CD4-positive, alpha-beta memory T cell (primary cell): ENCODE measurements around the gene PID1. TPM values are rescaled to one million over a fixed set of nuclear protein-coding genes. Genes with fewer than 3 reads are reported as not detected.

Source experiments
- CTCF ChIA-PET: fragments of 350-600 bp; sonication (Branson Sonifier 250); formaldehyde crosslinking; loops from one replicate; lab custom pipeline; 2021; ENCODE audit warnings: inconsistent platforms; ENCODE audit not compliant: partially characterized antibody; lab: Charles Lee
- POLR2A ChIA-PET: fragments of 350-600 bp; sonication (Branson Sonifier 250); formaldehyde crosslinking; loops from one replicate; lab custom pipeline; 2021; ENCODE audit not compliant: partially characterized antibody; lab: Charles Lee
- DNase-seq, 5 donors: peaks; one replicate each; pipeline versions ENCODE4 v3.0.0 to v3.0.0-alpha.2; 2020 to 2022; ENCODE audit warnings: mixed read lengths in 1 of 5
- H3K27ac ChIP-seq: one replicate; pipeline ENCODE4 v1.7.0; 2013; ENCODE audit warnings: low read depth, low read length
- H3K27me3 ChIP-seq: 2 replicates; pipeline ENCODE4 v1.7.0; 2013; ENCODE audit warnings: mild to moderate bottlenecking, low read length, moderate library complexity; ENCODE audit not compliant: insufficient read depth
- H3K36me3 ChIP-seq: 2 replicates; pipeline ENCODE4 v1.7.0; 2013; ENCODE audit warnings: mild to moderate bottlenecking, low read length, moderate library complexity; ENCODE audit not compliant: insufficient read depth
- H3K4me1 ChIP-seq: 2 replicates; pipeline ENCODE4 v1.7.0; 2013; ENCODE audit warnings: mild to moderate bottlenecking, low read length, moderate library complexity; ENCODE audit not compliant: insufficient read depth
- H3K4me3 ChIP-seq, 2 donors: one replicate each; pipeline ENCODE4 v1.7.0; 2013; ENCODE audit warnings: low read length in 2 of 2, mild to moderate bottlenecking in 1 of 2
- H3K9me3 ChIP-seq, 2 donors: one replicate each; pipeline ENCODE4 v1.7.0; 2013; ENCODE audit warnings: low read length in 2 of 2, control low read depth in 1 of 2; ENCODE audit not compliant: control insufficient read depth in 1 of 2
- H3K27ac Mint-ChIP-seq, 7 donors: one replicate each; pipeline ENCODE4 v1.8.0; 2020 to 2021; ENCODE audit warnings: mixed read lengths in 7 of 7, mild to moderate bottlenecking in 6 of 7, inconsistent platforms in 3 of 7, moderate library complexity in 3 of 7
- H3K27me3 Mint-ChIP-seq, 2 donors: one replicate each; pipeline ENCODE4 v1.8.0; 2020 to 2021; ENCODE audit warnings: mixed read lengths in 2 of 2
- H3K36me3 Mint-ChIP-seq, 2 donors: one replicate each; pipeline ENCODE4 v1.8.0; 2020 to 2021; ENCODE audit warnings: mixed read lengths in 2 of 2, inconsistent platforms in 1 of 2, mild to moderate bottlenecking in 1 of 2
- H3K4me1 Mint-ChIP-seq, 4 donors: one replicate each; pipeline ENCODE4 v1.8.0; 2020 to 2021; ENCODE audit warnings: mixed read lengths in 4 of 4, mild to moderate bottlenecking in 1 of 4
- H3K4me3 Mint-ChIP-seq, 8 donors: one replicate each; pipeline ENCODE4 v1.8.0; 2020 to 2021; ENCODE audit warnings: mixed read lengths in 8 of 8, mild to moderate bottlenecking in 7 of 8, moderate library complexity in 6 of 8, inconsistent platforms in 3 of 8
- H3K9me3 Mint-ChIP-seq, 8 donors: one replicate each; pipeline ENCODE4 v1.8.0; 2020 to 2021; ENCODE audit warnings: mixed read lengths in 8 of 8, mild to moderate bottlenecking in 5 of 8, inconsistent platforms in 3 of 8, moderate library complexity in 1 of 8
- intact Hi-C: fragments of 100-400 bp; cut with micrococcal nuclease; formaldehyde crosslinking; loops from one replicate; pipeline ENCODE4 v1.15.1; 2023
- polyA plus RNA-seq, 2 donors: library from polyadenylated mRNA; unstranded; fragments of 300-500 nt; fragmentation: Illumina TruSeq; gene quantifications; one replicate each; pipeline ENCODE4 v1.2.3, GENCODE V29; 2021
- total RNA-seq, 2 experiments: library from RNA; stranded (reverse); gene quantifications; one replicate each; pipeline ENCODE4 v1.2.3, GENCODE V29; 2021

The PID1 gene
- total and polyA plus RNA-seq, 4 experiments from 2014 or later, result 0.47 to 0.55 TPM; not detected in 2

DNA sequence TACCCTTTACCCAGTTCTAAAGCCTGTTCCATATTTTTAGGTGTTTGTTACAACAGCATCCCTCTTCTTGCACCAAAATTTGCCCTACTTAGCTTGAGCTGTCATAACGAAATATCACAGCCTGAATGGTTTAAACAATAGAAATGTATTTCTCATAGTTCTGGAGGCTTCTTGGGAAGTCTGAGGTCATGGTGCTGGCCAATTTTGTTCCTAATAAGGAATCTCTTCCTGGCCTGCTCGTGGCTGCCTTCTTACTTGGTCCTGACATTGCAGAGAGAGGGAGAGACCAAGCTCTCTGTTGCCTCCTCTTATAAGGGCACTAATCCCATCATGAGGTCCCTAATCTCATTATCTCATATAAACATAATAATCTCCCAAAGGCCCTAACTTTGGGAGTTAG, 267.8 kb downstream of the PID1 start:
- H3K27ac Mint-ChIP-seq, result no peak overlapping the region
- Histone ChIP-seq H3K4me3 (no peak overlapping the region), H3K27me3 (no peaks in the 10 kb centered on the region), H3K4me1 (no peaks in the 10 kb centered on the region), H3K9me3 (no peaks in the 10 kb centered on the region), H3K27ac (no peak overlapping the region), H3K36me3 (no peaks in the 10 kb centered on the region)
- H3K27me3 Mint-ChIP-seq, result no peaks in the 10 kb centered on the region
- intact Hi-C loops, result no loop called here
- POLR2A ChIA-PET, result no interaction called here
- no peaks in the 10 kb centered on the region for H3K36me3 Mint-ChIP-seq
- CTCF ChIA-PET, result no interaction called here
- H3K4me1 Mint-ChIP-seq, result no peaks in the 10 kb centered on the region
- DNase-seq, result no peak
- H3K9me3 Mint-ChIP-seq, result peaks cover 5 to 22% (median 8%) of the 10 kb centered on the region in 8 donors
- H3K4me3 Mint-ChIP-seq, result no peak overlapping the region

DNA sequence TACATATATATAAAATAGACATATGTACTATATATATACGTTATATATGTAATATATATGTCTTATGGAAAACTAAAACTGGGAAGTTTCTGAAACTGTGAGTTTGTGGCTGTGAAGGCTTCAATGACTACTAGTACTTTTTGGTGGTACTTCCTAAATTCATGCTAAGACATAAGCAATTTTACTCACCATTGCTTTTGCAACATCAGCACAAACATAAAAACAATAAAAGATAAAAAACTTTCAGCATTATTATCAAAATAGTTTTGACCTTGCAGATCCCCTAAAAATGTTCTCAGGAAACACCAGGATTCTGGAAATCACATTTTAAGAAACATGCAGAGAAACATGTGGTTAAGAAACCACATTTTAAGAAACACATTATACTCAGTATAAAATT, 269.9 kb downstream of the PID1 start:
- H3K4me1 ChIP-seq, result no peaks in the 10 kb centered on the region
- Mint-ChIP-seq H3K4me3 (no peak overlapping the region), H3K36me3 (no peaks in the 10 kb centered on the region), H3K4me1 (no peaks in the 10 kb centered on the region), H3K9me3 (peaks cover 5 to 24% (median 8%) of the 10 kb centered on the region in 8 donors), H3K27ac (no peak overlapping the region), H3K27me3 (peaks cover 0 to 1% of the 10 kb centered on the region in 2 donors)
- H3K36me3 ChIP-seq, result no peaks in the 10 kb centered on the region
- POLR2A ChIA-PET, result no interaction called here
- no peaks in the 10 kb centered on the region for H3K27me3 ChIP-seq
- H3K9me3 ChIP-seq, result no peaks in the 10 kb centered on the region
- H3K27ac ChIP-seq, result no peak overlapping the region
- CTCF ChIA-PET, result no interaction called here
- no peak overlapping the region for H3K4me3 ChIP-seq
- DNase-seq, result no peak
- intact Hi-C loops, result no loop called here

DNA sequence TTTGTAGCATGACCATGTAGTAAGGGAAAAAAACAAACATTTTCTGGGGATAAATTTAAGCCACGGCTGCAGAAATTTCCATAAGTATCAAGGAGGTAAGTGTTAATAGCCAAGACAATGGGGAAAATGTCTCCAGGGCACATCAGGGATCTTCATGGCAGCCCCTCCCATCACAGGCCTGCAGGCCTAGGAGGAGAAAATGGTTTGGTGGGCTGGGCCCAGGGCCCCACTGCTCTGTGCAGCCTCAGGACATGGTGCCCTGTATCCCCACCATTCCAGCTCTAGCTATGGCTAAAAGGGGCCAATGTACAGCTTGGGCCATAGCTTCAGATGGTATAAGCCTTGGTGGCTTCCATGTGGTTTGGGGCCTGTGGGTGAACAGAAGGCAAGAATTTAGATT, 271.8 kb downstream of the PID1 start:
- Mint-ChIP-seq H3K9me3 (peaks cover 5 to 24% (median 10%) of the 10 kb centered on the region in 8 donors), H3K27me3 (peaks cover 0 to 1% of the 10 kb centered on the region in 2 donors), H3K27ac (no peak overlapping the region), H3K4me1 (no peaks in the 10 kb centered on the region), H3K4me3 (no peak overlapping the region), H3K36me3 (no peaks in the 10 kb centered on the region)
- no peak for DNase-seq
- ChIA-PET POLR2A (no interaction called here), CTCF (no interaction called here)
- H3K36me3 ChIP-seq, result no peaks in the 10 kb centered on the region
- no peak overlapping the region for H3K4me3 ChIP-seq
- intact Hi-C loops, result no loop called here
- H3K27me3 ChIP-seq, result no peaks in the 10 kb centered on the region
- no peaks in the 10 kb centered on the region for H3K9me3 ChIP-seq
- no peak overlapping the region for H3K27ac ChIP-seq
- H3K4me1 ChIP-seq, result no peaks in the 10 kb centered on the region

DNA sequence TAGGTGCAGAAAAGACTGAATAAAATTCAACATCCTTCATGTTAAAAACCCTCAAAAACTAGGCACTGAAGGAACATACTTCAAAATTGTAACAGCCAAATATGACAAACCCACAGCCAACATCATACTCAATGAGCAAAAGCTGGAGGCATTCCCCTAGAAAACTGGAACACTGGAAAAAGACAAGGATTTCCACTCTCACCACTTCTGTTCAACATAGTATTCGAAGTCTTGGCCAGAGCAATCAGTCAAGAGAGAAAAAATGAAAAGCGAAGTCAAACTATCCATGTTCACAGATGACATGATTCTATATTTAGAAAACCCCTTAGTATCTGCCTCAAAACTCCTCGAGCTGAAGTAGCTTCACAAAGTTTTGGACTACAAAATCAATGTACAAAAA, 282.3 kb downstream of the PID1 start:
- DNase-seq, result no peak
- no peaks in the 10 kb centered on the region for H3K4me1 ChIP-seq
- H3K9me3 ChIP-seq, result no peaks in the 10 kb centered on the region
- no peaks in the 10 kb centered on the region for H3K36me3 Mint-ChIP-seq
- no peak overlapping the region for H3K27ac ChIP-seq
- H3K4me1 Mint-ChIP-seq, result no peaks in the 10 kb centered on the region
- H3K9me3 Mint-ChIP-seq, result peaks cover 0 to 14% (median 3%) of the 10 kb centered on the region in 8 donors
- no peaks in the 10 kb centered on the region for H3K27me3 ChIP-seq
- H3K27ac Mint-ChIP-seq, result no peak overlapping the region
- H3K4me3 ChIP-seq, result no peak overlapping the region
- intact Hi-C loops, result no loop called here
- ChIA-PET POLR2A (no interaction called here), CTCF (no interaction called here)
- H3K4me3 Mint-ChIP-seq, result no peak overlapping the region
- H3K36me3 ChIP-seq, result no peaks in the 10 kb centered on the region
- H3K27me3 Mint-ChIP-seq, result no peaks in the 10 kb centered on the region

DNA sequence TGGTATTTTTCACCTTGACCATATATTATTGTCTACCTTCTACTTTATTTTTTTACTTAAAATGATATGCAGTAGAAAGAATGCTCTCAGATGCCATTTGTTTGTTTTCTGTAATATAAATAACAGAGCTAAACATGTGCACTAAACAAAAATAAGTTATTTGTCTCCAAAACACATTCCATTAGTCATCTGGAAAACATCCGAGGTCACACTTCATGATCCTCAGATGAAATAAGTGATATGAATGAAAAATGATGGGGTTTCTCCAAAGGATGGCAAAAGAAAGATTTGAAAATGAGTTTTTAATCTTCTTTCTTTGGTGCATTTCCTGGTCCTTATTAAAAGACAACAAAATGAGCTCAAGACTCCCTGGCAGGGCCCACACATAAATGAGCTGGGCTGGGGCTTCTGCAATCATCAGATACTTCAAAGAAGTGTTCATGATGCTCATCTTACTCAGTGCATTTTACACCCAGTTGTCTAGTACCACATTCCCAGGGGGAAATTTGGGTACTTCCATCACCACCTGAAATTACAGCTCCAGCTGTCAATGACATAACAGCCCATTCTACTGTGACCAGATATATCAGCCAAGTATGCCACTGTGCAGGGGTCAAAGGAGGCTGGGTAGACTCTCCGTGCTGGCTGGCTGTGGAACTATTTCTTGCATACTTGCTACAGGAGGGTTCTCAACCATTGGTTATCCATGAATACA, 283.5 kb downstream of the PID1 start:
- no peak overlapping the region for H3K27ac ChIP-seq
- no peak overlapping the region for H3K4me3 ChIP-seq
- Mint-ChIP-seq H3K4me3 (no peak overlapping the region), H3K27ac (no peak overlapping the region), H3K9me3 (peaks cover 0 to 8% (median 1%) of the 10 kb centered on the region in 8 donors), H3K4me1 (no peaks in the 10 kb centered on the region), H3K36me3 (no peaks in the 10 kb centered on the region), H3K27me3 (no peaks in the 10 kb centered on the region)
- POLR2A ChIA-PET, result no interaction called here
- H3K4me1 ChIP-seq, result no peaks in the 10 kb centered on the region
- H3K36me3 ChIP-seq, result no peaks in the 10 kb centered on the region
- DNase-seq, result no peak
- intact Hi-C loops, result no loop called here
- H3K9me3 ChIP-seq, result no peaks in the 10 kb centered on the region
- CTCF ChIA-PET, result no interaction called here
- no peaks in the 10 kb centered on the region for H3K27me3 ChIP-seq

DNA sequence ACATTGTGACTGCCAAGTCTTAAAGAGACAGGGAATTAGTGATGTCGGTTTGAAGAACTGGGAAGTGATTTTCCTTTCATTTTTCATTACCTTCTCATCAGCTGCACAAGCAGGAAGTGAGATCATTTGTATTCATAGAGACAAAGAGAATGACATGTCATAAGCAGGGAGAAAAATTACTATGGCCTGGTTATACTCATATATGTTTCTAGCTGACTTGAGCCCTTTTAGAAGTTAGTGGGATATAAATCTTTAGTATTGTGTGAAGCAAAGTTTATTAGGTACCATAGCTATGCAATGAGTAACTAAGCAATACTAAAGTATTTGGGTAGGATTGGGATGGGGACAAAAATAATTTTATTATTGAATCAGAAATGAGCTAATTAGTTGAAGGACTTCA, 284.1 kb downstream of the PID1 start:
- POLR2A ChIA-PET, result no interaction called here
- intact Hi-C loops, result no loop called here
- Histone ChIP-seq H3K36me3 (no peaks in the 10 kb centered on the region), H3K4me1 (no peaks in the 10 kb centered on the region), H3K4me3 (no peak overlapping the region), H3K27me3 (no peaks in the 10 kb centered on the region), H3K9me3 (no peaks in the 10 kb centered on the region), H3K27ac (no peak overlapping the region)
- H3K27me3 Mint-ChIP-seq, result no peaks in the 10 kb centered on the region
- H3K4me1 Mint-ChIP-seq, result no peaks in the 10 kb centered on the region
- CTCF ChIA-PET, result no interaction called here
- H3K9me3 Mint-ChIP-seq, result peaks cover 0 to 10% (median 3%) of the 10 kb centered on the region in 8 donors
- no peaks in the 10 kb centered on the region for H3K36me3 Mint-ChIP-seq
- no peak overlapping the region for H3K4me3 Mint-ChIP-seq
- no peak overlapping the region for H3K27ac Mint-ChIP-seq
- no peak for DNase-seq

DNA sequence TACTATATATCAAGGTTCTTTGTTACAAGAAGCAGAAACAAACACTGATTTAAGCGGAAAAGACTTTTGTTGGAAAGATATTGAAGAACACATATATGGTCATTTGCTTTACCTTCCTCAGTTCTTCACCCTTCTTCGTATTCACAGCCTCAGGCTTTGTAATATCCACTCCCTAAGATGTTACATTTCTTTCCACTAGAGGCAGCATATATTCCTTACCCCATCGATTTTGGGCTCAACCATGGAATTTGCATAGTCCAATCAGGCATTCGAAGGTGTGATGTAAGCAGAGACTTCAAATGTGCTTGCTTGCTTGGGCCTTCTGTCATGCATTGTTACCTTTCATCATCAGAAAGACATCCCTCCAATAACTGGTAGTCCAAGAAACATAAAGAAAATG, 287.4 kb downstream of the PID1 start:
- no peaks in the 10 kb centered on the region for H3K27me3 Mint-ChIP-seq
- no peak overlapping the region for H3K27ac Mint-ChIP-seq
- Histone ChIP-seq H3K4me3 (no peak overlapping the region), H3K27ac (no peak overlapping the region), H3K4me1 (no peaks in the 10 kb centered on the region), H3K9me3 (peaks cover 0 to 2% of the 10 kb centered on the region in 2 donors), H3K36me3 (no peaks in the 10 kb centered on the region), H3K27me3 (no peaks in the 10 kb centered on the region)
- intact Hi-C loops, result no loop called here
- no peaks in the 10 kb centered on the region for H3K4me1 Mint-ChIP-seq
- no peak for DNase-seq
- ChIA-PET CTCF (no interaction called here), POLR2A (no interaction called here)
- H3K9me3 Mint-ChIP-seq, result peaks cover 0 to 19% (median 9%) of the 10 kb centered on the region in 8 donors
- no peak overlapping the region for H3K4me3 Mint-ChIP-seq
- no peaks in the 10 kb centered on the region for H3K36me3 Mint-ChIP-seq
